Glomerular visceral epithelial cell (primary cell): ENCODE measurements around the gene WDR77.
A peak's percentile ranks its signal among the peaks of the same experiment; 100 is the strongest.

Source experiments
- DNase-seq: peaks from one replicate; pipeline ENCODE4 v3.0.0-alpha.2; 2016; ENCODE audit errors: extremely low spot score

The WDR77 gene

DNA sequence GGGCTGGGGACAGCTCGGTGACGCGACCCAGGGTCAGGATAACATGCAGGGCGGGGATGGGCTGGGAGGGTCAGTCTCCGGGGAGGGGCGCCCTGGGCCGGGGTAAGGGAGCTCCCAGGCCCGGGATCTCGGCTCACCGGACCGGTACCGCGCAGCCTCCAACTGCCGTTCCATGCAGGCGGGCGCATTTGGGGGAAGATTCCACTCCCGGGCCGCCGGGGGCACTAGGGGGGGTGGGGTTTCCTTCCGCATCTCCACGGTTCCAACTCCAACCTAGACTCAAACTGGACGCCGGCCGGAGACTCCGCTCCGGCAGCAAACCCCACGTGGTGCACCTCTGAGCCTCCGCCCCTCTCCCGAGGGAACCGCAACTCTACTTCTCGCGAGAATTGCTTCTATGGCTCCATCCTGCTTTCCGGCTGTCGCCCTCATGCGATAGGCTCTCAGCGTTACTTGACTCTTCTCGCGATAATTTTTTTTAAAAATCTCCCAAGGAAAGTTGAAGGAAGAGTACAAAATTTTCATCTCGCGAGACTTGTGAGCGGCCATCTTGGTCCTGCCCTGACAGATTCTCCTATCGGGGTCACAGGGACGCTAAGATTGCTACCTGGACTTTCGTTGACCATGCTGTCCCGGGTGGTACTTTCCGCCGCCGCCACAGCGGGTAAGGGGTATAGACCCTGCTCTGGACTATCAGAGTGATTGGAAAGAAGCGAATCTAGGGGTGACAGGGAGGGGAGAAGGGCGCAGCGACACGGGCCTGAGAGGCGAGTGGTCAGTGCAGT is at the start of gene WDR77, which contains the start of gene ATP5PB:
Gene WDR77 (minus strand): TSS at position 339 of the 785 bp plus-strand sequence. CDS start 87 bp downstream, at position 252.
Gene ATP5PB (plus strand): TSS at position 547 of the 785 bp plus-strand sequence. CDS start 78 bp downstream, at position 625.
- peak; percentile 98 for DNase-seq

DNA sequence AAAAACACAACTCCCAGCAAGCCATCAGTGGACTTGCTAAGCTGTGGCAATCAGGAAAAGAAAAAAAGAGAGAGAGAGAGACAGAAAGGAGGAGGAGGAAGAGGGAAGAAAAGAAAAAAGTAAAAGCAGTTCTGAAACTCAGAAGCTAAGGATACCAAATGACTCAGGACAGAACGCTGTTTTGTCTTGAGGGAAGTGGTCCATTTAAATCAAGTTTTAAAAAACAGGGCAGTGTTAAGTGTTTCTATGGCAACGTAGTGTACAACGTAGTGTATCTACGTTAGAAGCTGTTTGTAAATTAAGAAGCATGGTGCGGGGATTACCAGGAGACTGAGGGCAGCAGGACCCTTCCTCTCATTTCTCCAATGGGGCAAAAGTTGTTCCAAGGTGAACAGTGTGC is 48.5 kb upstream of the WDR77 start:
- DNase-seq: no peak

- DNase-seq: no peak
These were observed 47.3 kb upstream of the WDR77 start for GRCh38 chr1:111496398-111496797.

DNA sequence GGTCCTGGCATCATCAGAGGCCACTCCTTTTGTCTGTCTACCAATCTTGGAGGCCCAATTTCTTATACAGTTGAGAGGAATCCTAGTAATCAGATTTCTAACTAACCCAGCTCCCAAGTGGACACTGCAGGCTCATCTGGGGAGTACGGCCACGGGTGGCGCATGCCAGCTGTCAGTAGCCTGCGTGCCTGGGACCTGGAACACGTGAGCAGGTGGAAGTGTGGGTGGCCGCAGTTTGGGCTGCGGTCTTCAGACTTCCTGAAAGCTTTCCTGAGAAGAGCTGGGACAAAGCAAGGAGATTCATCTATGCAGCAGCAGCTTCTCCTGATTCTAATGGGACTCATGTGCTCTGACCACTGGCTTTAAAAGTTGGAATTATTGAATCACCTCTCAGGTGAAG is 42.0 kb upstream of the WDR77 start:
- no peak for DNase-seq

DNA sequence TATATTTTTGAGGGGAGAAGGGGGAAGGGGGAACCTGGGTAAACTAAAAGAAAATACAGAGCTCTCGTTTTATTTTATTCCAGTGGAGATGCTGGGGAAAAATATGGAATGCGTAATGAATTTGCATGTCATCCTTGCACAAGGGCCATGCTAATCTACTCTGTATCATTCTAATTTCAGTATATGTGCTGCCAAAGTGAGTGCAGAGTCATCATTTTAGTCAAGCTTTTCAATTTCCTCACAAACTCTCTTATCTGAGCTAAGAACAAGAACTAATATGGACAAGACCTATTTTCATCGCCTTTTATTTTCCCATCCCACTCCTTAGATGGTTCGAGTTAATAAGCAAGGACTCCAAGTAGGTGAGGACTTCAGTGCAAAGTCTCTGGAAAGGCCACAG is 41.2 kb upstream of the WDR77 start:
- DNase-seq: no peak

DNA sequence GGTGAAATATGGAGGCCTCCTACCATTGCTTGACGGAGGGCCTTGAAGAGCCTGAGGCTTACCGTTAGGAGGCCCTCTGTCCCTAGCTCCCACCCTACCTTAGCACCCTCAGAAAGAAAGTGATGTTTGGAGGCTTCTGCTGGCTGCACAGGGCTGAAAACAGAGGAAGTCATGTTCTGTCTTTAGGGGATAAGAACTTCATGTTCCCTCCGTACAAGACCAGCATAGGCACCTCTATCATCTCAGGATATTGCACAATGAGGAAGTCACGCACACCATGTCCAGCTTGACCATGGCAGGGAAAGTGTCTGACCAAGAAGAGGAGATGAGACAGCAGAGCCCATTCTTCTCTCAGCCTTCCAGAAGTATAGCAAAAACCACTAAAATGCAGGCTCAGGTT is 40.5 kb upstream of the WDR77 start:
- DNase-seq: no peak

GRCh38 chr1:111488669-111489068 is 39.6 kb upstream of the WDR77 start:
- no peak for DNase-seq

DNA sequence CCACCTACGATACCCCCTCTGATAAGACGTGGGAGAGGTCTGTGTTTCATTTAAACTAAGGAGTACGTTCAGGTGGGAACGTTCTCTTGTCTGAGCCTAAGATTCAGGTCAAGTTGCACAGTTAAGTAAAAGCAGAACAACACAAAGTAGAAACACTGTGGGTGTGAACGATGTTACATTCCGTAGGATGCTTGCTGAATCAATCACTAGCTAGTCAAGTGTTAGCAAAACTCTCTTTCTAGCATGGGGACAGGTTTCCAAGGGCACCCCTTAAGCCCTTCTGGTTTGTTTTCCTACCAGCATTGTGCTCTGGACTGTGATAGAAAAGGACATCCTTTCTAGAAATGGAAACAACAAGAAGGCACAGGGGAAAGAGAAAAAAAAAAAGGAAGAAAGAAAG is 38.1 kb upstream of the WDR77 start:
- no peak for DNase-seq

DNA sequence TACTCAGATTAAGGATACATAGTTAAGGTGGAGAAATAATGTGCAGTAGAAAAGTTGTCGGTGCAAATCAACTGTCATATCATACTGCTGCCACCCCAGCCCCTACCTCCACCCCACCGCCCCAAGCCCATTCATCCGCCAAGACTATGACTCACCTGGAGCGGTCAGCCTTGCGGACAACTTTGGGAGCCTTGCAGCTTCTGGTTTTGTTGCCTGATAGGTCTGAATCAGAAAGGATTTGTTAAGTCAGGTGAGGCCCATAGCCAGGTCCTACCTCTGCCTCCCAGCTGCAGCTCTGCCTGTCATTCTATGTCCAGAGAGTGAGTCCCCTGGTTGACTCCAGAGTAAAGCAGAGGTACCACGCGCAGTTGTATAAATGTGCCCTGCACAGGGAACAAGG is 37.4 kb upstream of the WDR77 start:
- DNase-seq: peak; percentile 13

GRCh38 chr1:111484391-111485026 is 35.5 kb upstream of the WDR77 start:
- no peak for DNase-seq

DNA sequence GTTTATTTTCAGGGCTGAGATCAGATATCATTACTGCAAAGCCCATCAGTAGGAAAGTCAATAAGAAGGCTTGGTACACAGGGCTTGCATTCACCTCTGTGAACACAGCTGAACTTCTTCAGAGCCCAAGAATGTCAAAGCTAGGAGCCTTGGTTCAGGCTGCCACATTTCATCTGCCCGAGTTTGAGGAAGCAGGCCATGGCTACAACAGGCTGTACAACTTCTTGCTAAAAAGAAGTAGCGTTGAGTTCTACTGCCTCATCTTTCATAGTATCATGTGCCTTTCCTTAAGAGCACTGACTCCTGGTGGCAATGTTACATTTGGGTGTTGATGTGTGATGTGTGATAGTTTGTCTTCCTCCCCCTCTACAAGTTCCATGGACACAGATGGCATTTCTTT is 34.8 kb upstream of the WDR77 start:
- DNase-seq: no peak

DNA sequence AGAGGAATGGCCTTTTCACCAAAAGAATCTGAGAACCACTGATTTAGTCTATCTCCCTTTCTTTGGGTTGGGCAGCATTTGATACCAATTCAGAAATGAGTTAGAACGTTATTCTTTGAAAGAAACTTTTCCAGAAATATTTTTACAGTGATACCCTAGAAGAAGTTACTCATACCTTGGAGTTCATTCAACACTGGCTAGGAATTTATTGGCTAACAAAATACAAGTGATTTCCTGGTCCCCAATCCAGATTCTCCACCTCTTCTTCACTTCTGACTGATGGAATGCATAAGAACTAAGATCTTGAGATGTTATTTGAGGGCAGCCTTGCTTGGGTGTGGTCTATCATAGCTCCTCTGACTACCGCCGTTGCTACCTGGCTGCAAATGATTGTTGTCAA is 34.1 kb upstream of the WDR77 start:
- DNase-seq: no peak

- peak; percentile 66 for DNase-seq
These were observed 32.5 kb upstream of the WDR77 start for GRCh38 chr1:111481387-111482221.

DNA sequence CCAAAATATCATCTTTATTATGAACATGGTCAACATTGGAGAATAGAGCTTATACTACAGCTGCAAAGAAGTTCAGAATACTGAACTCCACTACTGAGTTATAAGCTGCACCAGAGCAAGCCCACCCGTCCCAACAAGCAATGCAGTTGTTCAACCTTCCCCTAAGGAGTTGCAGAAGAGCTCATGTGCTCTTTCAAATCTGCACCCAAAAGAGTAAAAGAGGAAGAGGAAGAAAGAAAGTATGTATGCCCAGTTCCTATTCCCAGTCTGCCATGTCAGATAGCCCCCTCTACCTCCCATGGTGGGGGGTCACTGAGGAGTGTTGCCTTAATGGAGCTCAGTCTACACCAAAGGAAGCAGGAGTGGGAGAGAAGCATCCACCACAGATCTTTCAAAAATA is 31.6 kb upstream of the WDR77 start:
- DNase-seq: no peak

GRCh38 chr1:111476761-111477309 is 27.8 kb upstream of the WDR77 start:
- no peak for DNase-seq

GRCh38 chr1:111476214-111476613 is 27.2 kb upstream of the WDR77 start:
- DNase-seq: no peak

DNA sequence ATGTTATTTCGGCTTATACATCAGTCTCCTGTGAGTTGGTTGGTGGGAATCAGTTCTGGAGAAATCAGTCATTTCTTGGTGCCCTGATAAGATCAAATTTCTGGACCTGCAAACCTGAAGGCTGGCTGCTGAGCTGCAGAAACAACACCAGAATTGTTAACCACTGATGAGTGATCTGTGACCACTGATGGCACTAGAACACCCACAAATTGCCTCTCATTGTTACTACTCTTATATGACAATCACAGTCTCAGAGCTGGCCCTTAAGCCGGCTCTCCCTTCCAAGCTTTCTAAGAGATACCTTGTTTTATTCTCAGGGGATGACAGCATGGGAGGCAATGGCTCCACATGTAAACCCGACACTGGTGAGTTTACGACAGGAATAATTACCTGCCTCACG is 26.6 kb upstream of the WDR77 start:
- DNase-seq: no peak

GRCh38 chr1:111474521-111474920 is 25.5 kb upstream of the WDR77 start:
- no peak for DNase-seq

DNA sequence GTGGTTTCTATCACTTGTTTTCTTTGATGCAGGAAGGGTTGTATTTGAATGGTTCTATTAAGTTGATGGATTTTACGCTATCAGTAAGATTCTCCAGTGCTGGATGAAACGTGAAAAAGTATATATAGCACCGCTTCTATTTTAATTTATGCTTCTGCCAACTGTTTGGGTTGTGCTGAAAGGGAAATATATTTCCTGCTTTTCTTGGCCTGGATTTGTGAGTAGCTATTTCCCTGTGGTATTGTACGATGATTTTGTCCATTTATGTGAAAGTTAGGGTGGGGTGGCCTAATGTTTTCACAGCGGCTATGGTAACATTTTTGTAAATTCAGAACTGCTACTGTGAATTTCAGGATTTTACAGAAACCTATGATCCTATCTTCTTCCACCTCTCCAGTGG is 25.1 kb upstream of the WDR77 start:
- no peak for DNase-seq

DNA sequence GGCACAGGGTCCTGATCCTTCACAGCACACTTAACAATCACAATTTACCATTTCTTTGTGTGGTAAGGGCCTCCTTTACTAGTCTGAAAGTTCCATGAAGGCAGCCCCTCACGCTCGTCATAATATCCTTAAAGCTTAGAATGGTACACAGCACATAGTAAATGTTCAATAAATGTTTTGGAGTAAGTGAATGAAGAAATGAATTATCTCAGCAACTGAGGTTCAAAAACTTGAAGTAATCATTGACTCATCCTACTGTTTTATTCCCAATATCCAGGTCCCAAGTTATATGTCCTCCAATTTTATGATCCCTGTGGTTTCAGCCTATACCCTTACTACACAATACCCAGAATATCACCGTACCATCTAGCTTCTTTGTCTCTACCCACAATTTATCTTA is 22.5 kb upstream of the WDR77 start:
- DNase-seq: no peak

- no peak for DNase-seq
These were observed 22.0 kb upstream of the WDR77 start for GRCh38 chr1:111471012-111471411.

GRCh38 chr1:111470596-111470995 is 21.5 kb upstream of the WDR77 start:
- DNase-seq: no peak
